Upper lobe of right lung (tissue), 1 donor: ENCODE results near the gene MPDU1. TPM values are rescaled to one million over a fixed set of nuclear protein-coding genes. Genes with fewer than 3 reads are reported as not detected.
"Not testable (repeated sequence)": the region's sequence is repeated elsewhere in the genome, so short reads cannot be mapped to it uniquely, and the experiment has no call there.

Experiments
- ATAC-seq: fragments of 200-7000 bp; cut with Tn5 transposase; one replicate; pipeline ENCODE4 v1.9.1; 2020; ENCODE audit warnings: mild to moderate bottlenecking, moderate library complexity
- DNase-seq: peaks from one replicate; pipeline ENCODE4 v3.0.0-alpha.2; 2020
- H3K27ac ChIP-seq: fragments of 200-600 bp; one replicate; pipeline ENCODE4 v1.8.0; 2022
- H3K27me3 ChIP-seq: fragments of 200-600 bp; one replicate; pipeline ENCODE4 v1.8.0; 2022; ENCODE audit warnings: mild to moderate bottlenecking
- H3K36me3 ChIP-seq: fragments of 200-600 bp; one replicate; pipeline ENCODE4 v1.8.0; 2022
- H3K4me1 ChIP-seq: fragments of 200-600 bp; one replicate; pipeline ENCODE4 v1.8.0; 2022
- H3K4me3 ChIP-seq: fragments of 200-600 bp; one replicate; pipeline ENCODE4 v1.8.0; 2022; ENCODE audit warnings: mild to moderate bottlenecking
- H3K9me3 ChIP-seq: fragments of 200-600 bp; one replicate; pipeline ENCODE4 v1.8.0; 2022
- intact Hi-C: fragments of 100-400 bp; cut with DNase I; formaldehyde crosslinking; loops from one replicate; pipeline ENCODE4 v1.11.0; 2022
- total RNA-seq: library from RNA; stranded (reverse); fragmentation: NEBNext Ultra II Directional; extraction: Animal tissue kit (Norgen Biotek cat#: 25700); gene quantifications from one replicate; pipeline ENCODE4 v1.2.1, GENCODE V29; 2021
- TF ChIP-seq, protein P1 (sequence below): fragments of 200-600 bp; IDR thresholded peaks from one replicate; pipeline ENCODE4 v1.8.0; 2022; ENCODE audit warnings: antibody characterized with exemption
- donor health status: DM: no; HTN: yes; CAD: no; lungs with severe emphysema.

Gene MPDU1
- total RNA-seq, 1 donor from 2014 or later = 58.2 TPM

DNA sequence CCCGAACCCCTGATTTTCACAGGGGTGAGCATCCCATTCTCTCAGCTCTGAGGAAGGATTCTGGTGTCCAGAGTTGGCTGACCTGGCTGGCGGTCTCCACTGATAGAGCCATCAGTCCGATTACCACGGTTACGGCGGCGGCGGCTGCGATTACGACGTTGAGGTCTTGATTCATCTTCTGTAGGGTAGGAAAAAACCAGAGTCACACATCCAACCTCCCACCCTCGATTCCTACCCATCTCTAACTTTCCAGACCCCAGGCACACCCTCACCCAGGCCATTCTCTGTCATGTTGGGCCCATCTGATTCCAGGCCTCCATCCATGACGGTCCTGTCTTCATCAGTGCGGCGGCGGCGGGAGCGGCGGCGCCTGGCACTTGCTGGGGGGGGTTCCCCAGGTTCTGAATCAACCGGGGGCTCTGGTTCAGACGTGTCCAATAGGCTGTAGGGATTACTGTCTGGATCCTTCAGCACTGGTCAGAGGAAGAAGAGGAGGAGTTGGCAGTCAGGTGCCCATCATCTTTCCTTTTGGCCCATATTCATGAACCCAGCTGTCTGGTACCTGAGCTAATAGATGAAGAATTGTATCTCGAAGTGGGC is 8.9 kb downstream of the MPDU1 start:
- DNase-seq = no peak
- Histone ChIP-seq H3K36me3 (peaks cover 74% of the 10 kb centered on the region), H3K4me3 (no peak overlapping the region), H3K27me3 (no peaks in the 10 kb centered on the region), H3K4me1 (peaks cover 4% of the 10 kb centered on the region), H3K9me3 (no peaks in the 10 kb centered on the region), H3K27ac (no peak overlapping the region)
- intact Hi-C loops = no loop called here
- TF ChIP-seq, protein P1, sequence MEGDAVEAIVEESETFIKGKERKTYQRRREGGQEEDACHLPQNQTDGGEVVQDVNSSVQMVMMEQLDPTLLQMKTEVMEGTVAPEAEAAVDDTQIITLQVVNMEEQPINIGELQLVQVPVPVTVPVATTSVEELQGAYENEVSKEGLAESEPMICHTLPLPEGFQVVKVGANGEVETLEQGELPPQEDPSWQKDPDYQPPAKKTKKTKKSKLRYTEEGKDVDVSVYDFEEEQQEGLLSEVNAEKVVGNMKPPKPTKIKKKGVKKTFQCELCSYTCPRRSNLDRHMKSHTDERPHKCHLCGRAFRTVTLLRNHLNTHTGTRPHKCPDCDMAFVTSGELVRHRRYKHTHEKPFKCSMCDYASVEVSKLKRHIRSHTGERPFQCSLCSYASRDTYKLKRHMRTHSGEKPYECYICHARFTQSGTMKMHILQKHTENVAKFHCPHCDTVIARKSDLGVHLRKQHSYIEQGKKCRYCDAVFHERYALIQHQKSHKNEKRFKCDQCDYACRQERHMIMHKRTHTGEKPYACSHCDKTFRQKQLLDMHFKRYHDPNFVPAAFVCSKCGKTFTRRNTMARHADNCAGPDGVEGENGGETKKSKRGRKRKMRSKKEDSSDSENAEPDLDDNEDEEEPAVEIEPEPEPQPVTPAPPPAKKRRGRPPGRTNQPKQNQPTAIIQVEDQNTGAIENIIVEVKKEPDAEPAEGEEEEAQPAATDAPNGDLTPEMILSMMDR = no peak
- no peak for ATAC-seq

DNA sequence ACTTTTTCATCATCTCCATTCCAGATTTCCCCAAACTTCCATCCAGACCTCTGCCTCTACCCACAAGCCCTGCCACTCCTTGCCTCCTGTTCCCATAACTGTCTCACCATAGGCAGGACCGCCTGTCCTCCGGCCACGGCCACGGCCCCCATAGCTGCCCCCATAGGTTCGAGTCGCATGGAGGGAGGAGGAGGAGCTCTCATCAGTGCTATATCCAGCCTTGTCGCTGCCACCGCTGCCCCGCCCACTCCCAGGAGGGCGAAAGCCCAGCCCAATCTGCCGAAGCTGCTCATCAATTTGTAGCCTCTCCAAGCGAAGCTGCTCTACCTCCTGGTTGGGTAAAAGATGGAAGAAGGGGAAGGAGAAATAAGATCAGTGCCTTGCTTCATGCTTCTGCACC is 9.6 kb downstream of the MPDU1 start:
- TF ChIP-seq, protein P1 = no peak

DNA sequence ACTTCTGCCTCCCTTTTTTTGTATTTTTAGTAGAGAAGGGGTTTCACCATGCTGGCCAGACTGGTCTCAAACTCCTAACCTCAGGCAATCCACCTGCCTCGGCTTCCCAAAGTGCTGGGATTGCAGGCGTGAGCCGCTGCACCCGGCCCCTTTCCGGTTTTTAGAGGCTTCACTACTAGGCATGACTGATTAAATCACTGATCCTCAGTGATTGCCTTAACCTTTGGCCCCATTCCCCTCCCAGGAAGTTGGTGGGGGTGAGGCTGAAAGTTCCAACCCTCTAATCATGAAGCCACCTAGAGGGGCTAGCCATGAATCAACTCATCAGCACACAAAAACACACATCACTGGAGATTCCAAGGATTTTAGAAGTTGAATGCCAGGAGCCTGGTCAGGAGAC is 13.9 kb downstream of the MPDU1 start:
- H3K4me1 ChIP-seq, H3K9me3 ChIP-seq, ATAC-seq, DNase-seq, H3K27ac ChIP-seq, H3K4me3 ChIP-seq, H3K27me3 ChIP-seq, intact Hi-C loops: not testable (repeated sequence)
- H3K36me3 ChIP-seq = peaks cover 96% of the 10 kb centered on the region

More for the DNA sequence above, 9.6 kb downstream of the MPDU1 start:
- Histone ChIP-seq H3K4me3 (no peak overlapping the region), H3K27ac (no peak overlapping the region), H3K27me3 (no peaks in the 10 kb centered on the region), H3K4me1 (peaks cover 4% of the 10 kb centered on the region), H3K9me3 (no peaks in the 10 kb centered on the region), H3K36me3 (peaks cover 75% of the 10 kb centered on the region)
- DNase-seq = no peak
- intact Hi-C loops = no loop called here
- ATAC-seq = no peak

DNA sequence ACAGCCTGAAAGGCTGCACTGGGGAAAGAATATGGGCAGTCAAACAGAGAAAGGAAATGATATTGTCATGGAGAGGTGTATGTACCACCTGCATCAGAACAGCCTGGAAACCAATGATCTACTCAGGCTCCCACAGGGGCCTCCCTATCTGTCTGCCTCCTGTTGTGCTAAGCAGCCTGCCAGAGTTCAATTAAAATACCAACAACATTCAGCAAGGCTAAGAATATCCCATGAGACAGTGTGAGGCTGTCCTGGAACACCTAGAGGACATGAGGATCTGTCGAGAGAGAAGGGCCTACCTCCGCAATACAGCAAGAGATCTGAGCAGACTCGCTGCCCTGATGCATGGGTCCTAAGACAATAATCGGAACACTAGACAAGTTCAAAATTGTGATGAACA is 22.6 kb downstream of the MPDU1 start:
- Histone ChIP-seq H3K4me3 (no peak overlapping the region), H3K27ac (no peak overlapping the region), H3K36me3 (peaks cover 64% of the 10 kb centered on the region), H3K4me1 (peaks cover 9% of the 10 kb centered on the region), H3K9me3 (no peaks in the 10 kb centered on the region), H3K27me3 (no peaks in the 10 kb centered on the region)
- TF ChIP-seq, protein P1 = no peak
- no peak for DNase-seq
- no peak for ATAC-seq
- intact Hi-C loops = no loop called here

DNA sequence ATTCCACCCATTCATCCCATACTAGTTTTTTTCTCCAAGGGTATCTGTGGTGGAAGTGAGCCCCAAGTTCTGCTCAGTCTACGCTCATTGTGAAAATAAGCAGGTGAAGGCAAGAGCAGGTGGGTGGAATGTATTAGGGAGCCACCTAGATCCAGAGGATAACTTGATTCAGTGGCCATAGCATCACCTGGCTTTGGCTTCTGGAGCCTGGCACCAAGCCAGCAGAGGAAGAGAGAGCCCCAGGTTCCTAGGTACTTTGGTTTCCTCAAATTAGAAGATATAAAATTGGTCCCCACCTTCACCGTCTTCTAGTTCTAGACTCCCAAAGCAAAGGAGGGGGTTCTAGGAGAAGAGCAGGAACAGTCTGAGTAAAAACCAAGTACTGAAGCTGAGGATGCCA is 27.0 kb downstream of the MPDU1 start:
- Histone ChIP-seq H3K4me3 (no peak overlapping the region), H3K27ac (no peak overlapping the region), H3K27me3 (no peaks in the 10 kb centered on the region), H3K36me3 (peaks cover 23% of the 10 kb centered on the region), H3K9me3 (no peaks in the 10 kb centered on the region), H3K4me1 (peaks cover 35% of the 10 kb centered on the region)
- DNase-seq (no peak), ATAC-seq (no peak)
- intact Hi-C loops = no loop called here
- TF ChIP-seq, protein P1 = no peak

DNA sequence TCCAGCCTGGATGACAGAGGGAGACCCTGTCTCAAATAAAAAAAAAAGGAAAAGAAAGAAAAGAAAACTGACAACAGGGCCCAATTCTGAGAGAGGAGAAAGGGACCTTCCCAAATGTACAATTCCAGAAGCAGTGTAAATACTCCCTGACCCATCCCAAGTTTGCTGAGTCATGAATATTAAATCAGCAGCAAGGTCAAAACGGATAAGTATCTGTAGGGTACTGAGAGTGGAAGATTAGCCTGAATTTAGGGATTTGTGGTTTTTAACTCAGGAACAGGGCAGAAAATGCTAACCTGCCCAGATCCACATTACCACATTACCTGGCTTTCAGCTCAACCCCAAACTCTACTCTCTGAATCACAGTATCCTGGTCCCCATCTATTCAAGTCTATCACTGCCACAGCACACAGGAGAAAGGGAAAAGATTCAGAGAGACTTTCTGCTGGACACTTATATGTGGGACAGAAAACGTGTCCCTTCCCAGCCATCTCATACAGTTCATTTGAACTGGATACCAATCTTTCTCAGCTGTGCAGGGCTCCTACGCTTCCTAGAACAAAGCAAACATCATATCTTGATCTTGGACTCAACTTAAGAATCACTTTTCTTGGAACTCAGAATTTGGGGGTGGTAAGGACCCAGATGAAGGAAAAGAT is 28.1 kb downstream of the MPDU1 start:
- Histone ChIP-seq H3K27me3 (no peaks in the 10 kb centered on the region), H3K27ac (no peak overlapping the region), H3K4me1 (peaks cover 35% of the 10 kb centered on the region), H3K9me3 (no peaks in the 10 kb centered on the region), H3K4me3 (no peak overlapping the region), H3K36me3 (peaks cover 14% of the 10 kb centered on the region)
- ATAC-seq (no peak), DNase-seq (no peak)
- intact Hi-C loops = no loop called here
- TF ChIP-seq, protein P1 = no peak
